KMS-11 (cell line): ENCODE results near the gene CASQ1.
A peak's percentile ranks its signal among the peaks of the same experiment; 100 is the strongest.

Source experiments
- H2AFZ ChIP-seq: fragments of 200-600 bp; sonication (generic); 2 replicates; pipeline ENCODE4 v1.6.1; 2016; ENCODE audit warnings: antibody characterized with exemption, mixed run types, low read depth
- H3K27ac ChIP-seq: fragments of 200-600 bp; sonication (generic); 2 replicates; pipeline ENCODE4 v1.6.1; 2016; ENCODE audit warnings: mild to moderate bottlenecking, mixed run types
- H3K27me3 ChIP-seq: fragments of 200-600 bp; sonication (generic); 2 replicates; pipeline ENCODE4 v1.6.1; 2017; ENCODE audit warnings: mild to moderate bottlenecking, low read depth, mixed run types, moderate library complexity; ENCODE audit not compliant: insufficient read depth
- H3K36me3 ChIP-seq: fragments of 200-600 bp; sonication (generic); 2 replicates; pipeline ENCODE4 v1.6.1; 2017; ENCODE audit warnings: mild to moderate bottlenecking, mixed run types; ENCODE audit not compliant: insufficient read depth
- H3K4me1 ChIP-seq: fragments of 200-600 bp; sonication (generic); 2 replicates; pipeline ENCODE4 v1.6.1; 2016; ENCODE audit warnings: mild to moderate bottlenecking, low read depth, mixed run types; ENCODE audit not compliant: poor library complexity, severe bottlenecking
- H3K4me2 ChIP-seq: fragments of 200-600 bp; sonication (generic); 2 replicates; pipeline ENCODE4 v1.7.0; 2016; ENCODE audit warnings: mild to moderate bottlenecking, mixed run types
- H3K4me3 ChIP-seq: fragments of 200-600 bp; sonication (generic); IDR thresholded peaks from 2 replicates; pipeline ENCODE4 v1.6.1; 2017; ENCODE audit warnings: low read depth, low read length, mixed read lengths; ENCODE audit not compliant: insufficient read depth
- H3K79me2 ChIP-seq: fragments of 200-600 bp; sonication (generic); 2 replicates; pipeline ENCODE4 v1.6.1; 2016; ENCODE audit warnings: low read depth, mixed run types; ENCODE audit not compliant: insufficient read depth
- H3K9ac ChIP-seq: fragments of 200-600 bp; sonication (generic); 2 replicates; pipeline ENCODE4 v1.6.1; 2016; ENCODE audit warnings: mild to moderate bottlenecking, mixed run types
- H4K20me1 ChIP-seq: fragments of 200-600 bp; sonication (generic); 2 replicates; pipeline ENCODE4 v1.6.1; 2016; ENCODE audit warnings: mild to moderate bottlenecking, mixed run types; ENCODE audit not compliant: insufficient read depth
- TF ChIP-seq, protein P1 (sequence below): fragments of 200-600 bp; sonication (generic); conservative IDR thresholded peaks from 2 replicates; pipeline ENCODE4 v1.6.1; 2017; ENCODE audit warnings: low read depth, mild to moderate bottlenecking, antibody characterized with exemption, low read length, moderate library complexity, mixed read lengths

Gene CASQ1

DNA sequence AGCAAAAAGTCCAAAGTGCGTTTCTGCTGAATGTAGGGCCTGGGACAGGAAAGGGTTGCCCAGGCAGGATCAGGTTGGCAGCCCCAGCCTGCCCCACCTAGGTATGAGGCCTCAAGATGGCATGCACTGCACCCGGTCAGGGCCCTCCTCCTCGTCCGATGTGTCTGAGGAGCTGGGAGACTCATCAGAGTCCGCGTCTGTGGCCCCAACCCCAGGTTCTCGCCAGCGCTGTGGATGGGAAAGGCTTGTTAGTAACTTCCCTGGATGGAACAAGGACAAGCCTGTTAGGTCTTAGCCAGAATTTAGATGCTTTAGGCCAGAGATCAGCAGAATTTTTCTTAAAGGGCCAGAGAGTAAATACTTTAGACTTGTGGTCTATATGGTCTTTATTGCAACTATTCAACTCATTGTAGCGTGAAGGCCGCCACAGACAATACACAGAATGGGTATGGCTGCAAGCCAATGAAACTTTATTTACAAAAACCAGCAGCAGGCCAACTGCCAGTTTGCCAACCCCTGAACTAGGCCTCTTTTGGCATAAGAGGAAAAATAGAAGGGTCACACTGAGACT lies 27.2 kb downstream of the CASQ1 start:
- TF ChIP-seq, protein P1, sequence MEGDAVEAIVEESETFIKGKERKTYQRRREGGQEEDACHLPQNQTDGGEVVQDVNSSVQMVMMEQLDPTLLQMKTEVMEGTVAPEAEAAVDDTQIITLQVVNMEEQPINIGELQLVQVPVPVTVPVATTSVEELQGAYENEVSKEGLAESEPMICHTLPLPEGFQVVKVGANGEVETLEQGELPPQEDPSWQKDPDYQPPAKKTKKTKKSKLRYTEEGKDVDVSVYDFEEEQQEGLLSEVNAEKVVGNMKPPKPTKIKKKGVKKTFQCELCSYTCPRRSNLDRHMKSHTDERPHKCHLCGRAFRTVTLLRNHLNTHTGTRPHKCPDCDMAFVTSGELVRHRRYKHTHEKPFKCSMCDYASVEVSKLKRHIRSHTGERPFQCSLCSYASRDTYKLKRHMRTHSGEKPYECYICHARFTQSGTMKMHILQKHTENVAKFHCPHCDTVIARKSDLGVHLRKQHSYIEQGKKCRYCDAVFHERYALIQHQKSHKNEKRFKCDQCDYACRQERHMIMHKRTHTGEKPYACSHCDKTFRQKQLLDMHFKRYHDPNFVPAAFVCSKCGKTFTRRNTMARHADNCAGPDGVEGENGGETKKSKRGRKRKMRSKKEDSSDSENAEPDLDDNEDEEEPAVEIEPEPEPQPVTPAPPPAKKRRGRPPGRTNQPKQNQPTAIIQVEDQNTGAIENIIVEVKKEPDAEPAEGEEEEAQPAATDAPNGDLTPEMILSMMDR, result no peak
- no peak overlapping the region; the same call in 1 of the 2 replicates for H3K9ac ChIP-seq
- no peak overlapping the region for H3K4me3 ChIP-seq
- H3K27ac ChIP-seq, result no peak overlapping the region
- no peak overlapping the region for H3K4me2 ChIP-seq
- peaks cover 23% of the 10 kb centered on the region; the same call in 1 of the 2 replicates for H3K36me3 ChIP-seq
- H3K79me2 ChIP-seq, result no peaks in the 10 kb centered on the region
- H3K27me3 ChIP-seq, result no peaks in the 10 kb centered on the region
- H3K4me1 ChIP-seq, result peaks cover 7% of the 10 kb centered on the region
- H2AFZ ChIP-seq, result no peak overlapping the region
- no peaks in the 10 kb centered on the region for H4K20me1 ChIP-seq

DNA sequence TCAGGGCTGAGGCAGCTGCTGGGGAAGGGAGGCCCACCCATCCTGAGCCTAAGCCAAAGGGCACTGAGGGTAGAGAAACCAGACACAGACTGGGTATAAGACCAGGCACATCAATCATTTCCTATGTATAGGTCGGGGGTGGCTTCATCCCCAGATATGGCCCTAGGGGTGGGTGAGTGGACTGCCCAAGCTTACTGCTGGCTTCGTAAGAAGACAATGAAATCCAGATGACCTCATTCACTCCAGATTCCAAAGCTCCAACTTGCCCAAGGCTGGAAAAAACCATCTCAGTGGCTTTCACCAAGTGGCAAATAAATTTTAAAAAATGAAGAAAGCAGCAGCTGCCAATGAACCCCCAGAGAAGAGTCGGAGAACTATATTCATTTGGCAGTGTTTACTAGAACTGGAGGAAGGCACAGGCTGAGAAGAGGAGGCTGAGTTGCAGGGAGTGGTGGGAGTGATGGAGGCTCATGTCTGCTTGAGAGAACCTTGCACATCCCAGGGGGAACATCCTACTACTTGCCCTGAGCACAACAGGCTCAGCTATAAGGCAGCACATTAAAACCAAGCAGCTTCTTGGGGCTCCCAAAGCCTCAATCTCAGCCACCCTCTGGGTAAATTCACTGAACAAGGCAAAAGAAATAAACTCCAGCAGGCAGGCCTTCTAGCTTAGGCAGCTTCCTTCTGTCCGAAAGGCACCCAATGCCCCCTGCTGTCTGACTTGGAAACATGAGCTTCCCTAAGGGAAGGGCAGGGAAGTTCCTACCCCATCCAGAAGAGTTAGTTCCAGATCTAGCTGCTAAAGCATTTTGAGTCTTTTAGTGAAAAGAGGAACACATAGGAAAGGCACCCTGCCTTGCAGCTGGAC lies 28.9 kb downstream of the CASQ1 start:
- no peak overlapping the region; the same call in 1 of the 2 replicates for H3K27ac ChIP-seq

DNA sequence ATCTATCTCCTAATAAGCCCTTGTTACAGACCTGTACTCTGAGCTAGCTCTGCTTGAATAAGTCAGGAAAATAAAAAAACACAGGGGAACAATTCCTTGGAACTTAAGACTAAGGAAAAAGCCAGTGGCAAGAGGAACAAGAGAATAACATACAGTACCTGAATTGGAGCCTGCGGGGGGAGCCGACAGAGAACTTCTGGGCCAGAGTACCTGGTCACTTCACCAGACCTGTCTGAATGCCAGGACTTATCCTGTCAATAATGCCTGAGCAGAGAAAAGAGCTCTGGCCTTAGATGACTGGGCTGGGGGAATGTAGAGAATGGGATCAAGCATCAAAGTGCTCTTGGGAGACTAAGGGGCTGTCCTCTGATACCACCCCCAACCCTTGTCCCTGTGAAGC lies 29.9 kb downstream of the CASQ1 start:
- Histone ChIP-seq H3K4me3 (no peak overlapping the region), H2AFZ (no peak overlapping the region), H3K9ac (no peak overlapping the region), H3K27me3 (no peaks in the 10 kb centered on the region), H3K27ac (no peak overlapping the region), H3K36me3 (peaks cover 21% of the 10 kb centered on the region; the same call in 1 of the 2 replicates), H3K4me1 (peaks cover 7% of the 10 kb centered on the region), H3K4me2 (no peak overlapping the region), H4K20me1 (no peaks in the 10 kb centered on the region), H3K79me2 (no peaks in the 10 kb centered on the region)
- TF ChIP-seq, protein P1, result no peak

More for the DNA sequence above, 28.9 kb downstream of the CASQ1 start:
- Histone ChIP-seq H2AFZ (no peak overlapping the region), H3K27me3 (no peaks in the 10 kb centered on the region), H3K4me2 (no peak overlapping the region), H4K20me1 (no peaks in the 10 kb centered on the region), H3K4me1 (peaks cover 7% of the 10 kb centered on the region), H3K79me2 (no peaks in the 10 kb centered on the region), H3K9ac (no peak overlapping the region), H3K36me3 (peaks cover 21% of the 10 kb centered on the region; the same call in 1 of the 2 replicates), H3K4me3 (no peak overlapping the region)
- TF ChIP-seq, protein P1, result peak; percentile 55

DNA sequence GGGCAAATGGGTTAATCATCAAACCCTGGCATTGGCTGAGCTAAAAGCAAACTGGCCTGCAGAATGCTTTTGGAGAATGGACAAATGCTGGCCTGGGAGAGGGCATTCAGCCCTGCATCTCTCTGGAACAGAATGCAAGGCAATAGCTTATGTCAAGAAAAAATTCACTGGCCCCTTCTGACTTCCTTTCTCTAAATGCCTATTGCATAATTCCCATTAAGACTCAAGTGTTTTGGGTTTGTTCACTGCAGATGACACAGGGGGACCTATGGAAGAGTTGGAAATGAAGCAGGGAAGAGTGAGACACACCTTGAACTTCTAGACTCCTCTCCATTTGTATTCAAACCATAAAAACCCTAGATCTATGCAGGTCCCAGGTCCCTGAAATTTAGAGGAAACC lies 30.7 kb downstream of the CASQ1 start:
- Histone ChIP-seq H3K27me3 (no peaks in the 10 kb centered on the region), H4K20me1 (no peaks in the 10 kb centered on the region), H3K79me2 (no peaks in the 10 kb centered on the region), H3K4me3 (no peak overlapping the region), H3K36me3 (peaks cover 21% of the 10 kb centered on the region; the same call in 1 of the 2 replicates), H3K27ac (no peak overlapping the region), H3K4me1 (peaks cover 7% of the 10 kb centered on the region), H2AFZ (no peak overlapping the region), H3K9ac (no peak overlapping the region), H3K4me2 (no peak overlapping the region)
- TF ChIP-seq, protein P1, result no peak
